K562 (cell line): ENCODE results near the gene TSPAN11. TPM values are rescaled to one million over a fixed set of nuclear protein-coding genes. Genes with fewer than 3 reads are reported as not detected.

Source experiments
- BCLAF1 ChIP-seq, 2 experiments: fragments of 450-650 bp in 1 of 2; IDR thresholded peaks; 2 replicates each; pipeline ENCODE4 v1.6.1; 2011 to 2017; ENCODE audit warnings: low read depth in 2 of 2, antibody characterized with exemption in 1 of 2, borderline replicate concordance in 1 of 2, low read length in 1 of 2, mild to moderate bottlenecking in 1 of 2, mixed read lengths in 1 of 2; ENCODE audit not compliant: control insufficient read depth in 1 of 2
- CEBPB ChIP-seq: fragments of 450-650 bp; IDR thresholded peaks from 2 replicates; pipeline ENCODE4 v1.6.1; 2016; ENCODE audit warnings: missing genetic modification characterization, missing compliant biosample characterization
- CHD7 ChIP-seq: fragments of 200-600 bp; sonication (generic); IDR thresholded peaks from one replicate; pipeline ENCODE4 v1.6.1; 2012; ENCODE audit warnings: mild to moderate bottlenecking, low read depth, low read length, inconsistent platforms
- SNIP1 ChIP-seq: fragments of 450-650 bp; IDR thresholded peaks from 2 replicates; pipeline ENCODE4 v1.7.1; 2017; ENCODE audit warnings: low read depth, mild to moderate bottlenecking
- SRSF3 ChIP-seq: fragments of 200-400 bp; formaldehyde crosslinking; IDR thresholded peaks from 2 replicates; pipeline ENCODE4 v1.6.1; 2016; ENCODE audit warnings: mild to moderate bottlenecking, low read length, moderate library complexity; ENCODE audit not compliant: insufficient read depth
- TCF7 ChIP-seq: sonication (generic); IDR thresholded peaks from 2 replicates; pipeline ENCODE4 v1.6.1; 2016; ENCODE audit warnings: antibody characterized with exemption, borderline replicate concordance
- TCF7L2 ChIP-seq: fragments of 150-350 bp; IDR thresholded peaks from 2 replicates; pipeline ENCODE4 v1.6.1; 2016; ENCODE audit warnings: low read depth, mild to moderate bottlenecking, low read length, moderate library complexity
- polyA plus RNA-seq, 8 experiments: library from polyadenylated mRNA; depleted of rRNA in 4 of 8; stranded (reverse) in 5 of 8; unstranded in 3 of 8; fragments of >200 nt; fragmentation: Nextera tagmentation in 2 of 8; fragmentation: Illumina TruSeq in 1 of 8; extraction: Ambion mirVana in 2 of 8; extraction: Trizol in 1 of 8; gene quantifications; 2 replicates each; pipeline versions ENCODE4 v1.2.1 to v1.2.3, GENCODE V29; 2011 to 2014; ENCODE audit warnings: inconsistent platforms in 1 of 8, missing spikeins in 1 of 8
- total RNA-seq, 7 experiments: library from RNA; depleted of rRNA in 6 of 7; stranded (reverse); fragments of >200 nt in 6 of 7; fragmentation: Illumina TruSeq in 2 of 7; extraction: Trizol in 2 of 7; gene quantifications; 2 replicates each; pipeline versions ENCODE4 v1.2.1 to v1.2.3, GENCODE V29; 2011 to 2021; ENCODE audit warnings: low replicate concordance in 1 of 7

TSPAN11 gene
- total and polyA plus RNA-seq, 9 of the 15 experiments (the other 6 are each of a cell fraction or from before 2014, with no cell fraction given) = not detected

DNA sequence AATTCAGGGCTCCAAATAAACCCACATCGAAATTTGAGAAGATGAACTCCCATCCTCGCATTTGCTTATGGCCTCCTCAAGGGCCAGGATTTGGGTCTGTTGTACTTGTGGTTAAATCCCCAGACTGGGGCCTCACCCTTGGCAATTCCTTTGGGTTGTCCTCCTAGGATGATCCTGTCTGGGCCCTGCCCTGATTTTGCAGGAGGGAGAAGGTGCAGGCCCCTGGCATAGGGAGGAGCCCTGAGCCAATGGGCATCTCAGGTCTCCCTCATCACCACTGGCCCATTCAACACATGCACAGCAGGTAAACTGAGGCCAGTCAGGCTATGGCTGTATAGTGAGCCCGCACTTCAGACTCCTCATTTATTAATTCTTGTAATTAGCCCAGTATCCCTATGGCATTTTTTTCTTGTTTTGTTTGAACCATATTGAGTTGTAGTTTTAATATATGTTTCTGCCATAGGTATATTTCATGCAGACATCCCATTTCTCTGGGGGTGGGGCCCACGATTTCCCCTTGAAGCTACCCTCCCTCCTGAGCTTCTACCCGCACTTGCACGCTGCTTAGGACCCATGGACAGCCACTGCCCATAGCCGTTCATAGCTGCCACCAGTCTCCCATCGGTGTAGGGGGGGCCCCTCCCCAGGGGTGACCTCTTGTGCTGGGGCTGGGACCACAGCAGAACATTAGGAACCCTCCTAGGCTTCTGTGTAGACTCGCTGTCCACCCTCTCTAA, 80.0 kb downstream of the TSPAN11 start (continued):
- TF ChIP-seq BCLAF1 (IDR thresholded peaks at IDR 0.05; ENCODE audit: borderline replicate concordance in 1 of 2, control insufficient read depth in 1 of 2, low read depth in 2 of 2, low read length in 1 of 2) (no peak), CHD7 (no peak), CEBPB (tag) (no peak), SRSF3 (no peak), TCF7L2 (no peak), SNIP1 (no peak), TCF7 (no peak)
